GM21390 (cell line): ENCODE measurements around the gene ASAP2.

ENCODE experiments used
- ATAC-seq: cut with Tn5 transposase; IDR thresholded peaks from one replicate; pipeline ENCODE4 v1.9.1; 2021; ENCODE audit not compliant: unreplicated experiment

ASAP2 gene

GRCh38 chr2:9230051-9230802 is 23.6 kb downstream of the ASAP2 start:
- no peak for ATAC-seq

- ATAC-seq = no peak
Observed at GRCh38 chr2:9230881-9231280, 24.3 kb downstream of the ASAP2 start.

GRCh38 chr2:9231291-9232165 is 24.9 kb downstream of the ASAP2 start:
- no peak for ATAC-seq

- no peak for ATAC-seq
Observed at GRCh38 chr2:9232166-9232479, 25.5 kb downstream of the ASAP2 start.

GRCh38 chr2:9232886-9233285 is 26.3 kb downstream of the ASAP2 start:
- no peak for ATAC-seq

GRCh38 chr2:9234680-9235146 is 28.1 kb downstream of the ASAP2 start:
- no peak for ATAC-seq

GRCh38 chr2:9235147-9236044 is 28.8 kb downstream of the ASAP2 start:
- ATAC-seq = no peak

- no peak for ATAC-seq
Observed at GRCh38 chr2:9236045-9236344, 29.4 kb downstream of the ASAP2 start.

- no peak for ATAC-seq
Observed at GRCh38 chr2:9236867-9237266, 30.3 kb downstream of the ASAP2 start.

GRCh38 chr2:9237831-9238230 is 31.2 kb downstream of the ASAP2 start:
- ATAC-seq = no peak

- ATAC-seq = no peak
Observed at GRCh38 chr2:9238591-9239326, 32.1 kb downstream of the ASAP2 start.

GRCh38 chr2:9239616-9240015 is 33.0 kb downstream of the ASAP2 start:
- ATAC-seq = no peak

- no peak for ATAC-seq
Observed at GRCh38 chr2:9240745-9241144, 34.1 kb downstream of the ASAP2 start.

GRCh38 chr2:9241233-9241632 is 34.6 kb downstream of the ASAP2 start:
- no peak for ATAC-seq

GRCh38 chr2:9243357-9243756 is 36.7 kb downstream of the ASAP2 start:
- no peak for ATAC-seq

- ATAC-seq = no peak
Observed at GRCh38 chr2:9244985-9245544, 38.5 kb downstream of the ASAP2 start.

GRCh38 chr2:9247177-9247576 is 40.6 kb downstream of the ASAP2 start:
- ATAC-seq = no peak

- no peak for ATAC-seq
Observed at GRCh38 chr2:9247786-9248185, 41.2 kb downstream of the ASAP2 start.

GRCh38 chr2:9248363-9248762 is 41.8 kb downstream of the ASAP2 start:
- ATAC-seq = no peak

- no peak for ATAC-seq
Observed at GRCh38 chr2:9249020-9249800, 42.6 kb downstream of the ASAP2 start.
